H9 (cell line): ENCODE data around the gene ZNF644. TPM values are rescaled to one million over a fixed set of nuclear protein-coding genes. Genes with fewer than 3 reads are reported as not detected.

Experiments used
- DNase-seq: peaks from one replicate; pipeline ENCODE4 v3.0.0-alpha.2; 2017
- H2AFZ ChIP-seq: one replicate; pipeline ENCODE4 v1.6.1; 2013; ENCODE audit warnings: mild to moderate bottlenecking, low read length, control low read depth, moderate library complexity
- H2AK5ac ChIP-seq: 2 replicates; pipeline ENCODE4 v1.6.1; 2013; ENCODE audit warnings: low read length, control low read depth, mixed read lengths; ENCODE audit not compliant: insufficient read length
- H2BK120ac ChIP-seq: one replicate; pipeline ENCODE4 v1.6.1; 2013; ENCODE audit warnings: low read depth, mild to moderate bottlenecking, low read length, control low read depth, inconsistent platforms; ENCODE audit not compliant: poor library complexity, severe bottlenecking
- H2BK12ac ChIP-seq: 2 replicates; pipeline ENCODE4 v1.6.1; 2013; ENCODE audit warnings: low read length, control low read depth, mixed read lengths, low read depth; ENCODE audit not compliant: insufficient read length
- H2BK15ac ChIP-seq: 2 replicates; pipeline ENCODE4 v1.6.1; 2013; ENCODE audit warnings: low read depth, low read length, control low read depth
- H2BK20ac ChIP-seq: one replicate; pipeline ENCODE4 v1.6.1; 2013; ENCODE audit warnings: low read depth, mild to moderate bottlenecking, low read length, control low read depth, inconsistent platforms; ENCODE audit not compliant: poor library complexity, severe bottlenecking
- H2BK5ac ChIP-seq: 2 replicates; pipeline ENCODE4 v1.6.1; 2013; ENCODE audit warnings: low read length, control low read depth, mixed read lengths; ENCODE audit not compliant: insufficient read length
- H3K14ac ChIP-seq: 2 replicates; pipeline ENCODE4 v1.6.1; 2013; ENCODE audit warnings: low read length, control low read depth; ENCODE audit not compliant: insufficient read depth
- H3K18ac ChIP-seq: 2 replicates; pipeline ENCODE4 v1.6.1; 2013; ENCODE audit warnings: low read depth, mild to moderate bottlenecking, mixed read lengths, low read length, control low read depth; ENCODE audit not compliant: insufficient read length
- H3K23ac ChIP-seq: 2 replicates; pipeline ENCODE4 v1.6.1; 2013; ENCODE audit warnings: low read length, control low read depth, mixed read lengths, low read depth; ENCODE audit not compliant: insufficient read length
- H3K23me2 ChIP-seq: 2 replicates; pipeline ENCODE4 v1.6.1; 2013; ENCODE audit warnings: low read depth, mild to moderate bottlenecking, mixed read lengths, low read length, control low read depth; ENCODE audit not compliant: insufficient read length, poor library complexity, severe bottlenecking
- H3K27ac ChIP-seq: 2 replicates; pipeline ENCODE4 v1.5.1; 2013; ENCODE audit warnings: low read length, control low read depth, mixed read lengths, low read depth; ENCODE audit not compliant: insufficient read length
- H3K27me3 ChIP-seq: 2 replicates; pipeline ENCODE4 v1.6.1; 2013; ENCODE audit warnings: low read length, control low read depth, inconsistent platforms; ENCODE audit not compliant: insufficient read depth
- H3K4ac ChIP-seq: 2 replicates; pipeline ENCODE4 v1.6.1; 2013; ENCODE audit warnings: low read depth, mild to moderate bottlenecking, control low read depth, inconsistent platforms, low read length, moderate library complexity
- H3K4me1 ChIP-seq: 2 replicates; pipeline ENCODE4 v1.6.1; 2013; ENCODE audit warnings: low read length, control low read depth, inconsistent platforms; ENCODE audit not compliant: insufficient read depth
- H3K4me2 ChIP-seq: 2 replicates; pipeline ENCODE4 v1.6.1; 2013; ENCODE audit warnings: low read length, control low read depth, mixed read lengths; ENCODE audit not compliant: insufficient read length, insufficient read depth
- H3K56ac ChIP-seq: 2 replicates; pipeline ENCODE4 v1.6.1; 2013; ENCODE audit warnings: low read depth, mild to moderate bottlenecking, mixed read lengths, low read length, control low read depth; ENCODE audit not compliant: insufficient read length
- H3K79me1 ChIP-seq: 2 replicates; pipeline ENCODE4 v1.6.1; 2013; ENCODE audit warnings: low read depth, mild to moderate bottlenecking, moderate library complexity, low read length, control low read depth, inconsistent platforms; ENCODE audit not compliant: insufficient read depth, poor library complexity, severe bottlenecking
- H3K79me2 ChIP-seq: 2 replicates; pipeline ENCODE4 v1.6.1; 2013; ENCODE audit warnings: low read length, control low read depth, inconsistent platforms; ENCODE audit not compliant: insufficient read depth
- H3K9ac ChIP-seq: 2 replicates; pipeline ENCODE4 v1.6.1; 2013; ENCODE audit warnings: low read length, control low read depth, mixed read lengths; ENCODE audit not compliant: insufficient read length; ENCODE audit errors: extremely low read depth
- H3K9me3 ChIP-seq: one replicate; pipeline ENCODE4 v1.6.1; 2013; ENCODE audit warnings: low read depth, low read length, inconsistent platforms; ENCODE audit not compliant: control insufficient read depth
- H3T11ph ChIP-seq: one replicate; pipeline ENCODE4 v1.6.1; 2013; ENCODE audit warnings: mild to moderate bottlenecking, low read length, control low read depth, inconsistent platforms
- H4K20me1 ChIP-seq: one replicate; pipeline ENCODE4 v1.6.1; 2013; ENCODE audit not compliant: control insufficient read depth, insufficient read length, insufficient read depth
- H4K5ac ChIP-seq: 2 replicates; pipeline ENCODE4 v1.6.1; 2013; ENCODE audit warnings: low read depth, mild to moderate bottlenecking, mixed read lengths, low read length, control low read depth; ENCODE audit not compliant: insufficient read length
- H4K8ac ChIP-seq: replicated peaks from 2 replicates; pipeline ENCODE4 v1.6.1; 2013; ENCODE audit warnings: low read length, control low read depth, mixed read lengths, low read depth; ENCODE audit not compliant: insufficient read length
- H4K91ac ChIP-seq: 2 replicates; pipeline ENCODE4 v1.6.1; 2013; ENCODE audit warnings: low read depth, mild to moderate bottlenecking, moderate library complexity, mixed read lengths, low read length, control low read depth; ENCODE audit not compliant: insufficient read length
- H3K27ac Mint-ChIP-seq, 3 experiments: 2 replicates in 2 of 3; 3 replicates in 1 of 3; pipeline ENCODE4 v1.8.0; 2020 to 2021; ENCODE audit warnings: mixed read lengths in 3 of 3, mild to moderate bottlenecking in 1 of 3, moderate library complexity in 1 of 3
- H3K27me3 Mint-ChIP-seq: 2 replicates; pipeline ENCODE4 v1.8.0; 2021; ENCODE audit warnings: low read depth, mild to moderate bottlenecking, moderate library complexity, mixed read lengths
- H3K36me3 Mint-ChIP-seq, 3 experiments: 2 replicates in 2 of 3; 3 replicates in 1 of 3; pipeline ENCODE4 v1.8.0; 2020 to 2021; ENCODE audit warnings: low read depth in 3 of 3, mixed read lengths in 3 of 3; ENCODE audit not compliant: insufficient read depth in 1 of 3
- H3K4me1 Mint-ChIP-seq, 2 experiments: 2 replicates each; pipeline ENCODE4 v1.8.0; 2020; ENCODE audit warnings: mixed read lengths in 2 of 2
- H3K4me3 Mint-ChIP-seq, 2 experiments: 2 replicates in 1 of 2; 3 replicates in 1 of 2; pipeline ENCODE4 v1.8.0; 2020 to 2021; ENCODE audit warnings: mild to moderate bottlenecking in 2 of 2, mixed read lengths in 2 of 2, moderate library complexity in 1 of 2
- H3K9me3 Mint-ChIP-seq, 2 experiments: 2 replicates in 1 of 2; 3 replicates in 1 of 2; pipeline ENCODE4 v1.8.0; 2020; ENCODE audit warnings: mild to moderate bottlenecking in 2 of 2, mixed read lengths in 2 of 2, moderate library complexity in 1 of 2
- WGBS: extraction: QIAGEN DNeasy Blood & Tissue Kit; methylation state at CpG from one replicate; pipeline ENCODE4 v1.1.7; 2013; ENCODE audit warnings: missing lambda C conversion rate, low lambda C conversion rate, mixed read lengths; ENCODE audit not compliant: insufficient read length; ENCODE audit errors: extremely low coverage; 5-methylcytosine and 5-hydroxymethylcytosine counted together
- total RNA-seq: library from RNA; stranded (reverse); gene quantifications from 2 replicates; pipeline ENCODE4 v1.2.1, GENCODE V29; 2021
- TF ChIP-seq, protein P1 (sequence below): fragments of 200-600 bp; sonication (generic); conservative IDR thresholded peaks from 3 replicates; pipeline ENCODE4 v1.8.0; 2021; ENCODE audit warnings: antibody characterized with exemption, mild to moderate bottlenecking

The ZNF644 gene
- total RNA-seq, 1 experiment from 2014 or later: 78.9 TPM

DNA sequence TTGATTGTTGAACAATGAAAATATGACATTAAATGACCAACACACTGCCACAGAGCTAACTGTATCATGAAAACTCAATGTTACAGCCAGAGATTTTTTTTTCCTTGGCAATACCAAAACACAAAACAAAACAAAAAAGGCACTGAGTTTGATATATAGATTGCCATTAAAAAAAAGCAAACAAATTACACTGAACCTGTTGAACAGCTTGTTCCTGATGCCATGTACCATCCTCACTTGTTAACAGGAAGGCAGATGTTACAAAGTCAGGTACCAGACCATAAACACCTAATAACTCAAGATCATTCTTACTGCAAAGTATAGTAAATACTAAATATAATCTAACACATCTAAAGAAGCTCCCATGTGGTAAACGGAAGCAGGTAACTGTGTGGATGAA is 75.2 kb downstream of the ZNF644 start:
- no peaks in the 10 kb centered on the region for H3K27me3 Mint-ChIP-seq
- H3K9me3 Mint-ChIP-seq: no peaks in the 10 kb centered on the region
- Histone ChIP-seq H2AK5ac (no peak overlapping the region), H2BK15ac (no peak overlapping the region), H2BK12ac (no peak overlapping the region), H4K20me1 (no peaks in the 10 kb centered on the region), H3K14ac (no peak overlapping the region), H3K18ac (no peak overlapping the region), H3K23me2 (no peaks in the 10 kb centered on the region), H3K9me3 (no peaks in the 10 kb centered on the region), H3K79me1 (peaks cover 3% of the 10 kb centered on the region), H4K91ac (no peak overlapping the region), H3K4ac (no peak overlapping the region), H3K27me3 (no peaks in the 10 kb centered on the region), H2BK5ac (no peak overlapping the region), H3K79me2 (peaks cover 10% of the 10 kb centered on the region), H3K56ac (no peak overlapping the region), H3K27ac (no peak overlapping the region), H2BK20ac (no peak overlapping the region), H2AFZ (no peak overlapping the region), H3K4me1 (peaks cover 4% of the 10 kb centered on the region), H3K4me2 (no peak overlapping the region), H3T11ph (no peak overlapping the region), H2BK120ac (no peak overlapping the region), H4K8ac (no peak overlapping the region), H3K9ac (no peak overlapping the region), H3K23ac (no peak overlapping the region), H4K5ac (no peak overlapping the region)
- H3K4me3 Mint-ChIP-seq: no peak overlapping the region
- no peak overlapping the region for H3K27ac Mint-ChIP-seq
- WGBS: no CpG with 5 or more reads among the region's 1 CpG
- no peaks in the 10 kb centered on the region; a peak in 1 of 7 replicates for H3K36me3 Mint-ChIP-seq
- DNase-seq: no peak
- TF ChIP-seq, protein P1, sequence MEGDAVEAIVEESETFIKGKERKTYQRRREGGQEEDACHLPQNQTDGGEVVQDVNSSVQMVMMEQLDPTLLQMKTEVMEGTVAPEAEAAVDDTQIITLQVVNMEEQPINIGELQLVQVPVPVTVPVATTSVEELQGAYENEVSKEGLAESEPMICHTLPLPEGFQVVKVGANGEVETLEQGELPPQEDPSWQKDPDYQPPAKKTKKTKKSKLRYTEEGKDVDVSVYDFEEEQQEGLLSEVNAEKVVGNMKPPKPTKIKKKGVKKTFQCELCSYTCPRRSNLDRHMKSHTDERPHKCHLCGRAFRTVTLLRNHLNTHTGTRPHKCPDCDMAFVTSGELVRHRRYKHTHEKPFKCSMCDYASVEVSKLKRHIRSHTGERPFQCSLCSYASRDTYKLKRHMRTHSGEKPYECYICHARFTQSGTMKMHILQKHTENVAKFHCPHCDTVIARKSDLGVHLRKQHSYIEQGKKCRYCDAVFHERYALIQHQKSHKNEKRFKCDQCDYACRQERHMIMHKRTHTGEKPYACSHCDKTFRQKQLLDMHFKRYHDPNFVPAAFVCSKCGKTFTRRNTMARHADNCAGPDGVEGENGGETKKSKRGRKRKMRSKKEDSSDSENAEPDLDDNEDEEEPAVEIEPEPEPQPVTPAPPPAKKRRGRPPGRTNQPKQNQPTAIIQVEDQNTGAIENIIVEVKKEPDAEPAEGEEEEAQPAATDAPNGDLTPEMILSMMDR: no peak
- H3K4me1 Mint-ChIP-seq: peaks cover 10 to 12% of the 10 kb centered on the region in 2 experiments
